B cell (primary cell): Measurements from ENCODE around the gene CHD5. TPM values are rescaled to one million over a fixed set of nuclear protein-coding genes. Genes with fewer than 3 reads are reported as not detected.

Source experiments
- ATAC-seq: fragments of 200-7000 bp; cut with Tn5 transposase; one replicate; pipeline ENCODE4 v1.10.0; 2021; ENCODE audit warnings: low read depth, mild to moderate bottlenecking, moderate number of reproducible peaks, moderate library complexity
- CTCF ChIA-PET: fragments of 350-600 bp; sonication (Branson Sonifier 250); formaldehyde crosslinking; loops from one replicate; lab custom pipeline; 2021; ENCODE audit warnings: antibody characterized with exemption, inconsistent platforms; lab: Charles Lee
- POLR2A ChIA-PET: fragments of 350-600 bp; sonication (Branson Sonifier 250); formaldehyde crosslinking; loops from one replicate; lab custom pipeline; 2021; ENCODE audit warnings: antibody characterized with exemption; lab: Charles Lee
- DNase-seq: peaks from one replicate; pipeline ENCODE4 v3.0.0; 2013
- H2AFZ ChIP-seq: 2 replicates; pipeline ENCODE4 v1.6.1; 2012; ENCODE audit warnings: mild to moderate bottlenecking, low read depth, low read length; ENCODE audit not compliant: insufficient read depth, poor library complexity, severe bottlenecking
- H3K27ac ChIP-seq, 2 donors: 1 replicate in 1 of 2; 2 replicates in 1 of 2; pipeline ENCODE4 v1.5.1; 2012 to 2013; ENCODE audit warnings: low read length in 2 of 2, mild to moderate bottlenecking in 2 of 2, moderate library complexity in 1 of 2
- H3K27me3 ChIP-seq, 4 experiments: fragments of 200-600 bp in 1 of 4; sonication (generic) in 1 of 4; replicated peaks in 1 of 4; 1 replicate in 2 of 4; 2 replicates in 2 of 4; pipeline versions ENCODE4 v1.6.1 to v1.7.0; 2013 to 2016; ENCODE audit warnings: low read length in 3 of 4, mild to moderate bottlenecking in 2 of 4, mixed read lengths in 1 of 4, moderate library complexity in 1 of 4; ENCODE audit not compliant: insufficient read depth in 4 of 4, control insufficient read depth in 3 of 4; ENCODE audit errors: control extremely low read depth in 1 of 4
- H3K36me3 ChIP-seq, 2 experiments: replicated peaks in 1 of 2; 1 replicate in 1 of 2; 2 replicates in 1 of 2; pipeline versions ENCODE4 v1.6.1 to v1.7.1; 2013; ENCODE audit warnings: low read length in 1 of 2; ENCODE audit not compliant: insufficient read depth in 2 of 2, control insufficient read depth in 1 of 2; ENCODE audit errors: control extremely low read depth in 1 of 2, extremely low read depth in 1 of 2
- H3K4me1 ChIP-seq, 2 donors: fragments of 200-600 bp in 1 of 2; sonication (generic) in 1 of 2; 1 replicate in 1 of 2; 2 replicates in 1 of 2; pipeline versions ENCODE4 v1.5.1 to v1.6.1; 2013 to 2017; ENCODE audit warnings: low read length in 2 of 2; ENCODE audit not compliant: control insufficient read depth in 2 of 2, insufficient read depth in 2 of 2
- H3K4me2 ChIP-seq: replicated peaks from 2 replicates; pipeline ENCODE3; 2012; ENCODE audit warnings: mild to moderate bottlenecking, low read depth, low read length; ENCODE audit not compliant: poor library complexity, severe bottlenecking
- H3K4me3 ChIP-seq, 5 experiments: fragments of 200-600 bp in 1 of 5; sonication (generic) in 1 of 5; 1 replicate in 3 of 5; 2 replicates in 2 of 5; pipeline versions ENCODE4 v1.5.1 to v1.7.0; 2011 to 2016; ENCODE audit warnings: low read length in 4 of 5, mild to moderate bottlenecking in 4 of 5, low read depth in 2 of 5, control low read depth in 1 of 5, moderate library complexity in 1 of 5; ENCODE audit not compliant: insufficient read depth in 1 of 5; ENCODE audit errors: control extremely low read depth in 1 of 5, extremely low read depth in 1 of 5
- H3K79me2 ChIP-seq: fragments of 200-600 bp; sonication (generic); one replicate; pipeline ENCODE4 v1.6.0; 2016; ENCODE audit warnings: low read length; ENCODE audit not compliant: control insufficient read depth, insufficient read depth
- H3K9ac ChIP-seq: fragments of 200-600 bp; sonication (generic); 2 replicates; pipeline ENCODE4 v1.6.1; 2017; ENCODE audit warnings: mild to moderate bottlenecking, low read length, moderate library complexity
- H3K9me3 ChIP-seq, 3 donors: one replicate each; pipeline versions ENCODE4 v1.6.1 to v1.7.1; 2013; ENCODE audit warnings: low read length in 2 of 3; ENCODE audit not compliant: control insufficient read depth in 2 of 3, insufficient read depth in 1 of 3; ENCODE audit errors: control extremely low read depth in 1 of 3
- H4K20me1 ChIP-seq: 2 replicates; pipeline ENCODE4 v1.6.0; 2012; ENCODE audit warnings: mild to moderate bottlenecking, low read length; ENCODE audit not compliant: insufficient read depth, control insufficient read depth, poor library complexity, severe bottlenecking
- H3K27ac Mint-ChIP-seq: one replicate; pipeline ENCODE4 v1.8.0; 2021; ENCODE audit warnings: mixed read lengths
- H3K27me3 Mint-ChIP-seq: one replicate; pipeline ENCODE4 v1.8.0; 2021; ENCODE audit warnings: mixed read lengths
- H3K4me1 Mint-ChIP-seq: one replicate; pipeline ENCODE4 v1.8.0; 2021; ENCODE audit warnings: mixed read lengths
- H3K4me3 Mint-ChIP-seq: one replicate; pipeline ENCODE4 v1.8.0; 2021; ENCODE audit warnings: mixed read lengths
- H3K9me3 Mint-ChIP-seq: one replicate; pipeline ENCODE4 v1.8.0; 2022; ENCODE audit warnings: mixed read lengths; ENCODE audit not compliant: insufficient read depth
- EZH2 ChIP-seq: IDR thresholded peaks from 2 replicates; pipeline ENCODE4 v1.6.1; 2012; ENCODE audit warnings: borderline replicate concordance, low read depth, mild to moderate bottlenecking, moderate library complexity, low read length; ENCODE audit not compliant: insufficient read depth, poor library complexity, severe bottlenecking
- WGBS: methylation state at CpG from one replicate; pipeline ENCODE4 v1.1.5; 2013; ENCODE audit warnings: missing lambda C conversion rate; ENCODE audit not compliant: insufficient coverage; 5-methylcytosine and 5-hydroxymethylcytosine counted together
- intact Hi-C: fragments of 100-400 bp; cut with micrococcal nuclease; formaldehyde crosslinking; loops from one replicate; pipeline ENCODE4 v1.10.0; 2022
- polyA plus RNA-seq: library from polyadenylated mRNA; depleted of rRNA; stranded (reverse); fragments of >200 nt; gene quantifications from 2 replicates; pipeline ENCODE4 v1.2.3, GENCODE V29; 2012
- total RNA-seq, 2 donors: library from RNA; stranded (reverse); fragments of 120-200 nt in 1 of 2; gene quantifications; 1 replicate in 1 of 2; 2 replicates in 1 of 2; pipeline versions ENCODE4 v1.2.3 to v1.2.4, GENCODE V29; 2013 to 2022
- TF ChIP-seq, protein P1 (sequence below): fragments of 200-600 bp; IDR thresholded peaks from one replicate; pipeline ENCODE4 v1.8.0; 2022; ENCODE audit warnings: antibody characterized with exemption, mild to moderate bottlenecking

Gene CHD5
- total and polyA plus RNA-seq, 2 donors (not counting 1 experiment from before 2014, with no cell fraction given), result 0.18 to 0.20 TPM

DNA sequence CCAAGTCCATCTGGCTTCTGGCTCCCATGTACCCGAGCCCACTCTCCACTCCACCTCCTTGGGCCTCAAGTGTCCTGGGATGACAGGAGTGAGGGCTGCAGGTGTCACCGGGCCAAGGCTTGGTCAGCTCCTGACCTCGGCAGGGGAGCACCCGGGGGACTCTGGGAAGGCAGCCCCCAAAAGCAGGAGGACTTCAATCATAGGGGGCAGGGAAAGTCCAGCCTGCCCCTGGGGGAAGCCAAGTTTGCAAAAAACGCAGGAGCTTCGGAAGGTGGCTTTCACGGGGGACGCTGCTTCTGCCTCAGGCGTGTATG is 77.6 kb downstream of the CHD5 start:
- TF ChIP-seq, protein P1, sequence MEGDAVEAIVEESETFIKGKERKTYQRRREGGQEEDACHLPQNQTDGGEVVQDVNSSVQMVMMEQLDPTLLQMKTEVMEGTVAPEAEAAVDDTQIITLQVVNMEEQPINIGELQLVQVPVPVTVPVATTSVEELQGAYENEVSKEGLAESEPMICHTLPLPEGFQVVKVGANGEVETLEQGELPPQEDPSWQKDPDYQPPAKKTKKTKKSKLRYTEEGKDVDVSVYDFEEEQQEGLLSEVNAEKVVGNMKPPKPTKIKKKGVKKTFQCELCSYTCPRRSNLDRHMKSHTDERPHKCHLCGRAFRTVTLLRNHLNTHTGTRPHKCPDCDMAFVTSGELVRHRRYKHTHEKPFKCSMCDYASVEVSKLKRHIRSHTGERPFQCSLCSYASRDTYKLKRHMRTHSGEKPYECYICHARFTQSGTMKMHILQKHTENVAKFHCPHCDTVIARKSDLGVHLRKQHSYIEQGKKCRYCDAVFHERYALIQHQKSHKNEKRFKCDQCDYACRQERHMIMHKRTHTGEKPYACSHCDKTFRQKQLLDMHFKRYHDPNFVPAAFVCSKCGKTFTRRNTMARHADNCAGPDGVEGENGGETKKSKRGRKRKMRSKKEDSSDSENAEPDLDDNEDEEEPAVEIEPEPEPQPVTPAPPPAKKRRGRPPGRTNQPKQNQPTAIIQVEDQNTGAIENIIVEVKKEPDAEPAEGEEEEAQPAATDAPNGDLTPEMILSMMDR, result no peak
- TF ChIP-seq EZH2, result no peak
- H3K79me2 ChIP-seq, result no peaks in the 10 kb centered on the region
- WGBS, result 83% methylated on average over 9 of the region's 9 CpGs
- Mint-ChIP-seq H3K4me3 (no peak overlapping the region), H3K9me3 (no peaks in the 10 kb centered on the region), H3K27me3 (no peaks in the 10 kb centered on the region), H3K27ac (no peak overlapping the region), H3K4me1 (no peaks in the 10 kb centered on the region)
- no peak overlapping the region for H3K4me3 ChIP-seq
- H3K4me2 ChIP-seq, result no peak overlapping the region
- no peak for ATAC-seq
- H3K27me3 ChIP-seq, result peaks cover 0 to 9% (median under 1%) of the 10 kb centered on the region in 4 experiments
- H2AFZ ChIP-seq, result no peak overlapping the region
- ChIA-PET CTCF (no interaction called here), POLR2A (no interaction called here)
- H3K9ac ChIP-seq, result no peak overlapping the region
- intact Hi-C loops, result no loop called here
- H3K27ac ChIP-seq, result no peak overlapping the region
- no peaks in the 10 kb centered on the region for H3K9me3 ChIP-seq
- H3K36me3 ChIP-seq, result peaks cover 0 to 4% of the 10 kb centered on the region in 2 experiments
- no peaks in the 10 kb centered on the region for H3K4me1 ChIP-seq
- no peak for DNase-seq
- H4K20me1 ChIP-seq, result no peaks in the 10 kb centered on the region

DNA sequence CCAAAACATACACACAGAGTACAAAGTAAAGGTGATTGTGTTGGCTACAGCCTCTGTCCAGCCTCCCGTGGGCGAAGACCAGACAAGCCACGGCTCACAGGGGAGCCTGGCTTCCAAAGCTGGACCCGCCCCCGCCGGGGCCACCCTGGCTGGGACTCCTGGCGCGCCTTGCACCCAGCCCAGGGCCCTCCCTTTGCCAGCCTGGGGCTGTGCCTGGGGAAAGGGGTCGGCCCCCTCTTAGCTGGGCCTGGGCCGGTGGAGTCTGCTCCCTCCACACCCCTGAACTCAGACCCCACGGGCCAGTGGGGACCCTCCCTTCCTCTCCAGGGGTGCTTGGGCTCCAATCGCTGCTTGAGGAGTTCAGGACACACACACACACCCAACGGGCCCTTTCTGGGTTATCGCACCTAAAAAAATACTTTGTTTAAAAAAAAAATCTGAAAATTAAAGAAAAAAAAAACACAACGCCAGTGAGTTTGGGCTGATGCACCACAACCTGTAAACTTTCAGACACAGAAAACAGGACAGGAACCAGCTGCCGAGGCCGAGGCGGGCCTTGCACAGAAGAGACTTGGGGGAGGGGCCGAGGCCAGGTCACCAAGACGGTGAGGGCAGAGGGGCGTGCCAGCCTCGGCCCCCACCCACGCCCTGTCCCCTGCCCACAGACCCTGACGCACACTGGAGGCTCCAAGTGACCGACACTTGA is 78.1 kb downstream of the CHD5 start:
- no peaks in the 10 kb centered on the region for H3K9me3 ChIP-seq
- no peaks in the 10 kb centered on the region for H3K79me2 ChIP-seq
- peaks cover 0 to 9% (median under 1%) of the 10 kb centered on the region in 4 experiments for H3K27me3 ChIP-seq
- no peak overlapping the region for H3K27ac Mint-ChIP-seq
- no peak overlapping the region for H2AFZ ChIP-seq
- intact Hi-C loops, result no loop called here
- no peak for ATAC-seq
- no peaks in the 10 kb centered on the region for H3K4me1 ChIP-seq
- no peak overlapping the region for H3K9ac ChIP-seq
- H3K36me3 ChIP-seq, result peaks cover 0 to 4% of the 10 kb centered on the region in 2 experiments
- CTCF ChIA-PET, result no interaction called here
- POLR2A ChIA-PET, result no interaction called here
- no peak for DNase-seq
- H3K4me1 Mint-ChIP-seq, result no peaks in the 10 kb centered on the region
- no peaks in the 10 kb centered on the region for H4K20me1 ChIP-seq
- no peaks in the 10 kb centered on the region for H3K9me3 Mint-ChIP-seq
- TF ChIP-seq, protein P1, result no peak
- TF ChIP-seq EZH2, result no peak
- no peak overlapping the region for H3K4me2 ChIP-seq
- H3K27me3 Mint-ChIP-seq, result no peaks in the 10 kb centered on the region
- no peak overlapping the region for H3K4me3 ChIP-seq
- 42% methylated on average over 17 of the region's 25 CpGs for WGBS
- H3K4me3 Mint-ChIP-seq, result no peak overlapping the region
- H3K27ac ChIP-seq, result no peak overlapping the region
